HL-60 (cell line): Measurements from ENCODE around the gene WDR11.

Experiments
- GABPA ChIP-seq: IDR thresholded peaks from 2 replicates; pipeline ENCODE4 v1.6.1; 2012; ENCODE audit warnings: low read depth
- POLR2AphosphoS5 ChIP-seq: IDR thresholded peaks from 2 replicates; pipeline ENCODE4 v1.6.1; 2012; ENCODE audit warnings: low read depth
- TF ChIP-seq, protein P1 (sequence below): IDR thresholded peaks from one replicate; pipeline ENCODE4 v1.5.1; 2011; ENCODE audit warnings: low read length, control low read depth, inconsistent platforms; ENCODE audit not compliant: insufficient read depth

DNA sequence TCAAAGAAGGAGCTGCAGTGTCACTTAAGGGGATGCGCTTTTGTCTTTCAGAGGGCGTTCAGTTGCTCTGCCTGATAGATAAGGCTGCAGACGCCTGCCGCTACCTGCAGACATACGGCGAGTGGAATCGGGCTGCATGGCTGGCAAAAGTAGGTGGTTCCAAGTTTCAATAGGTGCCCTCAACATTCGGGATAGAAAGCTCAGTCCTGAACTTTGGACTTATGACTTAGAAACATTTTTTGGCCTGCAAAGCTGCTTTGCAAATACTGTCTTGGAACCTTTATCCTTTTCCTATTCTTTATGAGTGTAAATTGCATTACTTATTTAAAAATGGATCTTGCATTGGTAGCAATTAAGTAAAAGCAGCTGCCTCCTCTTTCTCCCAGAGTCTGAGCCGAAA is 54.1 kb downstream of the WDR11 start:
- TF ChIP-seq, protein P1, sequence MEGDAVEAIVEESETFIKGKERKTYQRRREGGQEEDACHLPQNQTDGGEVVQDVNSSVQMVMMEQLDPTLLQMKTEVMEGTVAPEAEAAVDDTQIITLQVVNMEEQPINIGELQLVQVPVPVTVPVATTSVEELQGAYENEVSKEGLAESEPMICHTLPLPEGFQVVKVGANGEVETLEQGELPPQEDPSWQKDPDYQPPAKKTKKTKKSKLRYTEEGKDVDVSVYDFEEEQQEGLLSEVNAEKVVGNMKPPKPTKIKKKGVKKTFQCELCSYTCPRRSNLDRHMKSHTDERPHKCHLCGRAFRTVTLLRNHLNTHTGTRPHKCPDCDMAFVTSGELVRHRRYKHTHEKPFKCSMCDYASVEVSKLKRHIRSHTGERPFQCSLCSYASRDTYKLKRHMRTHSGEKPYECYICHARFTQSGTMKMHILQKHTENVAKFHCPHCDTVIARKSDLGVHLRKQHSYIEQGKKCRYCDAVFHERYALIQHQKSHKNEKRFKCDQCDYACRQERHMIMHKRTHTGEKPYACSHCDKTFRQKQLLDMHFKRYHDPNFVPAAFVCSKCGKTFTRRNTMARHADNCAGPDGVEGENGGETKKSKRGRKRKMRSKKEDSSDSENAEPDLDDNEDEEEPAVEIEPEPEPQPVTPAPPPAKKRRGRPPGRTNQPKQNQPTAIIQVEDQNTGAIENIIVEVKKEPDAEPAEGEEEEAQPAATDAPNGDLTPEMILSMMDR, result no peak
- TF ChIP-seq POLR2AphosphoS5 (no peak), GABPA (no peak)
